GDM1 (cell line): ENCODE data around the gene CNDP1.

Experiments used
- DNase-seq: peaks from one replicate; lab custom pipeline; 2025; lab: John Stamatoyannopoulos, UW

Gene CNDP1

GRCh38 chr18:74582642-74583041, 48.3 kb downstream of the CNDP1 start:
- no peak for DNase-seq

GRCh38 chr18:74587441-74587840, 53.1 kb downstream of the CNDP1 start:
- no peak for DNase-seq

GRCh38 chr18:74589021-74589420, 54.7 kb downstream of the CNDP1 start:
- DNase-seq, result no peak

- no peak for DNase-seq
Observed at GRCh38 chr18:74589811-74590210, 55.5 kb downstream of the CNDP1 start.

GRCh38 chr18:74590671-74591070, 56.4 kb downstream of the CNDP1 start:
- DNase-seq, result no peak

- DNase-seq, result no peak
Observed at GRCh38 chr18:74595431-74595830, 61.1 kb downstream of the CNDP1 start.

GRCh38 chr18:74597034-74597661, 62.8 kb downstream of the CNDP1 start:
- peak; percentile 82 for DNase-seq

GRCh38 chr18:74597662-74598349, 63.5 kb downstream of the CNDP1 start, which contains the start of gene ZNF407:
Gene ZNF407, plus strand, starts transcription at chr18:74597870. Its CDS starts 33,150 bp downstream, at chr18:74631020.
- DNase-seq, result peak; percentile 82

GRCh38 chr18:74598350-74599001, 64.2 kb downstream of the CNDP1 start:
- DNase-seq, result peak; percentile 53

GRCh38 chr18:74604361-74604760, 70.1 kb downstream of the CNDP1 start:
- DNase-seq, result no peak

- no peak for DNase-seq
Observed at GRCh38 chr18:74604774-74605173, 70.5 kb downstream of the CNDP1 start.

- no peak for DNase-seq
Observed at GRCh38 chr18:74608681-74609080, 74.4 kb downstream of the CNDP1 start.

- no peak for DNase-seq
Observed at GRCh38 chr18:74609535-74609934, 75.2 kb downstream of the CNDP1 start.

- no peak for DNase-seq
Observed at GRCh38 chr18:74610051-74610615, 75.8 kb downstream of the CNDP1 start.

- DNase-seq, result no peak
Observed at GRCh38 chr18:74610860-74611259, 76.6 kb downstream of the CNDP1 start.

GRCh38 chr18:74611765-74612164, 77.5 kb downstream of the CNDP1 start:
- DNase-seq, result no peak

- no peak for DNase-seq
Observed at GRCh38 chr18:74613381-74613780, 79.1 kb downstream of the CNDP1 start.

GRCh38 chr18:74616494-74616893, 82.2 kb downstream of the CNDP1 start:
- DNase-seq, result no peak

GRCh38 chr18:74617486-74617885, 83.2 kb downstream of the CNDP1 start:
- no peak for DNase-seq

GRCh38 chr18:74622072-74622471, 87.8 kb downstream of the CNDP1 start:
- DNase-seq, result no peak

- no peak for DNase-seq
Observed at GRCh38 chr18:74623047-74623816, 88.9 kb downstream of the CNDP1 start.

- no peak for DNase-seq
Observed at GRCh38 chr18:74624466-74624865, 90.2 kb downstream of the CNDP1 start.
